HL-60 (cell line): ENCODE results near the gene INVS.

Experiments used
- CTCF ChIP-seq: IDR thresholded peaks from one replicate; pipeline ENCODE4 v1.5.1; 2011; ENCODE audit warnings: low read length, control low read depth, inconsistent platforms; ENCODE audit not compliant: insufficient read depth
- GABPA ChIP-seq: IDR thresholded peaks from 2 replicates; pipeline ENCODE4 v1.6.1; 2012; ENCODE audit warnings: low read depth
- POLR2AphosphoS5 ChIP-seq: IDR thresholded peaks from 2 replicates; pipeline ENCODE4 v1.6.1; 2012; ENCODE audit warnings: low read depth
- REST ChIP-seq: IDR thresholded peaks from 2 replicates; pipeline ENCODE4 v1.6.1; 2012; ENCODE audit warnings: low read depth; ENCODE audit not compliant: insufficient replicate concordance
- SPI1 ChIP-seq: IDR thresholded peaks from 2 replicates; pipeline ENCODE4 v1.6.1; 2012; ENCODE audit warnings: low read depth, mild to moderate bottlenecking, borderline replicate concordance

GRCh38 chr9:100282388-100282719, 183.3 kb downstream of the INVS start:
- TF ChIP-seq CTCF (no peak), POLR2AphosphoS5 (no peak), SPI1 (no peak), REST (no peak), GABPA (no peak)
